Stimulated activated CD8-positive, alpha-beta memory T cell treated with anti-CD3 and anti-CD28 coated beads, Interleukin-12 subunit alpha, Interleukin-12 subunit beta, amount 100 ng/mL, for 24 hours (primary cell): ENCODE data around the gene PCK1.

ENCODE experiments used
- DNase-seq: peaks from one replicate; pipeline ENCODE4 v3.0.0-alpha.2; 2020; ENCODE audit errors: extremely low read depth

Gene PCK1

DNA sequence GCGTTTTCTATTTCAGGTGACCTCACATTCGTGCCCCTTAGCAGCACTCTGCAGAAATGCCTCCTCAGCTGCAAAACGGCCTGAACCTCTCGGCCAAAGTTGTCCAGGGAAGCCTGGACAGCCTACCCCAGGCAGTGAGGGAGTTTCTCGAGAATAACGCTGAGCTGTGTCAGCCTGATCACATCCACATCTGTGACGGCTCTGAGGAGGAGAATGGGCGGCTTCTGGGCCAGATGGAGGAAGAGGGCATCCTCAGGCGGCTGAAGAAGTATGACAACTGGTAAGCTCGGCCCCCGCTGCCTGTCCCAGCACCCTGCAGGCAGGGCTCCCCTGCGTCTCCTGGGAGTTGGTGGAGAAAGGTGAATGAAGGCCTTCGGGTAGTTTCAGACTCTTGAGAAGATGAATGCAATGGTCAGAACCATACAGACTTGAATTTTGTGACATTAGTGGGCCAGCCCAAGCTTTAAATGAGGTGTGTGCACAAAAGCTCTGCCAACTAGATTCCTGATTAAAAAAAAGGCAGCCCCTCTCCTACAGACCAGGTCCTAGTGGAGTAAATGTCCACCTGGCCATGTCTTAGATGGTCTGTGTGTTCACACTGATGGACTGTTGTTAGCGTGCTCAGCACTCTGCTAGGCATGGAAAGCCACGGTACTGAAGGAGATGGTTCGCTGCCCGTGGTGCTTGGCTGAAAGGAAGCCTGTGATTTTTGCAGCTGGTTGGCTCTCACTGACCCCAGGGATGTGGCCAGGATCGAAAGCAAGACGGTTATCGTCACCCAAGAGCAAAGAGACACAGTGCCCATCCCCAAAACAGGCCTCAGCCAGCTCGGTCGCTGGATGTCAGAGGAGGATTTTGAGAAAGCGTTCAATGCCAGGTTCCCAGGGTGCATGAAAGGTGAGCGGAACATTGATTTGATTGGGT, 708 bp downstream of the PCK1 start:
- DNase-seq, result no peak

DNA sequence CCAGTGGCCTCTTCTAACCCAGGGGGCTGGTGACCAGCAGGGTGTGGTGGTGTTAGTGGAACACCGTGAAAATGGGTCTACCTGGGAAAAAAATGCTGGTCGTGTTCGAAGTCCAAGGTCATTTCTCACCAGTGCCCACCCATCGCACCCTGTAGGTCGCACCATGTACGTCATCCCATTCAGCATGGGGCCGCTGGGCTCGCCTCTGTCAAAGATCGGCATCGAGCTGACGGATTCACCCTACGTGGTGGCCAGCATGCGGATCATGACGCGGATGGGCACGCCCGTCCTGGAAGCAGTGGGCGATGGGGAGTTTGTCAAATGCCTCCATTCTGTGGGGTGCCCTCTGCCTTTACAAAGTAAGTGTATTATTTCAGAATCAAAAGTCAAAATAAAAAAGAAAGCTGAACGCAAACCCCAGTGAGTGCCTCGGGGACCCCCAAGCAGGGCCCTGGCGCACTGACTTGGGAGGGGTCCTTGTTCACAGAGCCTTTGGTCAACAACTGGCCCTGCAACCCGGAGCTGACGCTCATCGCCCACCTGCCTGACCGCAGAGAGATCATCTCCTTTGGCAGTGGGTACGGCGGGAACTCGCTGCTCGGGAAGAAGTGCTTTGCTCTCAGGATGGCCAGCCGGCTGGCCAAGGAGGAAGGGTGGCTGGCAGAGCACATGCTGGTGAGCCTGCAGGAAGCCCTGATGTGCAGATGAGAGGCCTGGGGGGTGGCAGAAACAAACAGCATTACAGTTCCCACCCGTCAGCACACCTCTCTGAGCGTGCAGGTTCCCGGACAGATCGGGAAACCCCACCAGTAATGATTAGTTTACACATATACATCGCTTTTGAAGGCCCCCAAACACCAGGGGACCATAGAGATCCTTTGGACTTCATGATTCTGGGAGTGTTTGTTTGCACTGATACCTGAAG, 1.9 kb downstream of the PCK1 start:
- DNase-seq, result no peak

GRCh38 chr20:57563522-57563921, 2.6 kb downstream of the PCK1 start:
- DNase-seq, result no peak

- no peak for DNase-seq
These were observed 3.4 kb downstream of the PCK1 start for GRCh38 chr20:57564180-57564802.

GRCh38 chr20:57564951-57565642, 4.2 kb downstream of the PCK1 start:
- no peak for DNase-seq

- DNase-seq, result no peak
These were observed 5.5 kb downstream of the PCK1 start for GRCh38 chr20:57566399-57566798.

DNA sequence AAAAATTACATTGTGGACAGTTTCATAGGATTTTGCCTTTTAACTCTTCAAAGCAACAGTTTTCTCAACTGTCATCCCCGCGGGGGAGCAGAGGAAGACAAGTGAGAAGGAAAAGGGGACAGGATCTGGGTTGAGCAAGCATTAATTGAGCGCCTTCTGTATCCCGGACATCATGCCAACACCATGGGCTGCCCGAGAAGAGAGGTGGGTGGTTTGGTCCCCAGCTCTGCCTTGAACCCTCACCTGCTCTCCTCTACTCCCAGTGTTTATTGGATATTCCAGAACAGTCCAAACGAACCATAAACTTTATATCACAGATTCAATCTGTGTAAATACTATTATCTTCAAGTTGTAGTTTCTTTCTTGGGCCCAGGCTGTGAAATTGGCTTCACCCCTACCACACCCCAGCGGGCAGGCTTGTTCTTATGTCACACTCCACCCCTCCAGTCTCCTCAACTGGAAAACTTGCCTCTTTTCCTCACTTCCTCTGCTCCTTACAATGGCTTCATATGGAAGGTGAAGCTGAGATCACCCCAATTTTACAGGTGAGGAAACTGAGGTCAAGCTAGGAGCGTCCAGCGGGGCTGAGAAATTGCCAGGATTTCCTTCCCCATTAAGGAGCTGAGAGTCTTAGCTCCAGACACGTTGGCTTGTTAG, 6.0 kb downstream of the PCK1 start:
- no peak for DNase-seq

DNA sequence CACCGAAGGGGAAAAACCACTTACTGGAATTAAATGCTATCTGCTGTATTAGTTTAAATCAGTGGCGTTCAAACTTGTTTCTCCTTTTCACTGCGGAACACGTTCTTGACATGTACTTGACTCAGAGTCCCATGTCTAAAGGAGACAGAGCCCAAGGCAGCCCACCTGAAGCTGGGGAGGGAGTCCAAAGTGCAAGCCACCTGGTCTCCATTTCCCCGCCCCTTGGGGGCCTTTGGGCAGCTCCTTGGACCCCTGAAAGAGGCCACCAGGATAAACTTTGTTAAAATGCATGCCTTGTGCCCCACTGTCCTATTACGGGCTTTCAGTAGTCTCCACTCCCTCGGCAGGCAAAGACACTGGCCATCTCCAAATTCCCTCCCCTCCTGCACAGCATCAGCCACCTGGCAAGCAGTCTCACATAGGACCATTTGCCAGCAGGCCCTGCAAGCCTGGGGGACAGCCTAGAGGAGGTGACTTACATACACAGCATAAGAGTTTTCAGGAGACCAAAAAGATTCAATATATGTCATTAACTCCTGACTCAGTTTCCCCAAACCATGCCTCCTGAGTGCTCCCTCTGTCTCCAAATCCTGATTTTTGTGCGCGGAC, 6.7 kb downstream of the PCK1 start:
- no peak for DNase-seq

- DNase-seq, result no peak
These were observed 7.4 kb downstream of the PCK1 start for GRCh38 chr20:57568088-57568896.

DNA sequence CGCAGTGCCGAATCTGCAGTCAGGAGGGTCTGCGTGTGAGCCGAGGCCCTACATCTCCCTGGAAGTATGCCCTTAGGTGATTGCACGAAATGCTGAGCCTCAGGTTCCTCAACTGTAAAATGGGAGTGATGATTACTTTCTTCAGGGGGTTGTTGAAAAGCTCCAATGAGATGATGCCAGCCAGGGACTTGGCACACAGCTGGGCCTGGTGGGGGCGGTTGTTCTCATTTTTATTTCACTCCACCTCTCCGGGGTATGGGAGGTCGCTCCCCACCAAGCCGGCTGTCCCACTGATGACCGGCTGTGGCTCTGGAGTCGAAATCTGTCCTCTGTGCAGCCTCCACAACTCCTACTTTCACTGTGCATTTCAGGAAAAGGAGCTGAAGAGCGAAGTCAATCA, 8.1 kb downstream of the PCK1 start:
- no peak for DNase-seq

GRCh38 chr20:57570145-57570850, 9.4 kb downstream of the PCK1 start:
- DNase-seq, result no peak

DNA sequence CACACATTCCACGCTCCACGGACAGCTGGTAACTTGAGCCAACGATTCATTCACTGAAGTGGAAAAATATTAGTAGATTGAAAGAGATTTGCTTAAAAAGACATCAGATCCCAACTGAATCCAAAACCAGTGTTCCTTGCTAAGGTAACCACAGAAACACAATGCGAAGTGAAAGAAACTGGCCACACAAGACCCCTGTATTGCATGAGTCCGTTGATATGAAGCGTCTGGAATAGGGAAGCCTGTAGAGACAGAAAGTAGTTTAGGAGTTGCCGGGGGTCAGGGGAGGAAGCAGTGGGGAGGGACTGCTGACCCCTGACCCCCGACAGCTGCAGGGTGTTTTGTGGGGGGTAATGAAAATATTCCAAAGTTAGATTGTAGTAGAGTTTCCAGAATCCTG, 10.0 kb downstream of the PCK1 start:
- DNase-seq, result no peak

- no peak for DNase-seq
These were observed 11.0 kb downstream of the PCK1 start for GRCh38 chr20:57571782-57572416.

GRCh38 chr20:57573242-57573641, 12.3 kb downstream of the PCK1 start:
- no peak for DNase-seq

GRCh38 chr20:57573894-57574293, 13.0 kb downstream of the PCK1 start:
- no peak for DNase-seq

- no peak for DNase-seq
These were observed 14.0 kb downstream of the PCK1 start for GRCh38 chr20:57574954-57575353.

DNA sequence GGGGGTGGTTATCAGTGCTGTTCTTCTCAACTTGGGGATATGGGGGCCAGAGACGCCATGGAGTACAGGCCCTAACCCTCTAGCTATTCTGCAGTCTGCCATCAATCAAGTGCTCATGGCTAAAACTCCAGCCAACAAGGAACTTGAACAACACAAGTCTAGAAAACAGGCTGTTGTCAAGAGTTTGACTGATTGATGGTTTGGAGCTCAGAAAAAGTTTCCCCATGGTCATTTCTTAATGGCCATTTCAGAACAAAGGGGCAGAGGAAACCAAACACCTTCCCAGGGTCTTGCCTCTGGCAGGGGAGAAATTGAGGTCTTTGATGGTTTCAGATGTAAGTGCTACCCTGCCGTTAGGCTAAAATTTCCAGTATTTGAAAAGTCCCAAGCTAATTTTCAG, 15.1 kb downstream of the PCK1 start:
- DNase-seq, result no peak
